A549 (cell line): ENCODE data around the gene FDPS. TPM values are rescaled to one million over a fixed set of nuclear protein-coding genes. Genes with fewer than 3 reads are reported as not detected.
A peak's percentile ranks its signal among the peaks of the same experiment; 100 is the strongest.

Experiments used
- ATAC-seq, 2 experiments: fragments of 200-7000 bp in 1 of 2; fragments of >200 bp in 1 of 2; cut with Nextera tagmentation in 1 of 2; cut with Tn5 transposase in 1 of 2; 3 replicates each; pipeline versions ENCODE4 v1.8.0 to v1.9.1; 2018 to 2020; ENCODE audit warnings: mild to moderate bottlenecking in 1 of 2, moderate library complexity in 1 of 2
- CTCF ChIA-PET: fragments of 300-600 bp; sonication (Branson Sonifier 250); formaldehyde crosslinking; extraction: SDS; loops from one replicate; lab custom pipeline; 2021; ENCODE audit warnings: antibody characterized with exemption, inconsistent platforms; lab: Yijun Ruan, JAX
- POLR2A ChIA-PET: fragments of 350-600 bp; formaldehyde crosslinking; extraction: SDS; loops from one replicate; lab custom pipeline; 2021; ENCODE audit warnings: antibody characterized with exemption, inconsistent platforms; lab: Yijun Ruan, JAX
- DNase-seq, 2 experiments: peaks; one replicate each; pipeline versions ENCODE4 v3.0.0 to v3.0.0-alpha.2; 2011 to 2016; ENCODE audit warnings: low read depth in 1 of 2, low spot score in 1 of 2
- FAIRE-seq: peaks from 2 replicates; lab custom pipeline; 2011; peaks lifted over from hg19 to GRCh38; lab: Jason Lieb, UNC
- H3K27ac ChIP-seq, 2 experiments: fragments of >200 bp; sonication (Bioruptor Twin); formaldehyde crosslinking; 3 replicates each; pipeline ENCODE4 v1.5.1; 2016 to 2017
- H3K4me1 ChIP-seq: fragments of >200 bp; sonication (Bioruptor Twin); formaldehyde crosslinking; 3 replicates; pipeline ENCODE4 v1.6.1; 2016
- H3K4me2 ChIP-seq: fragments of >200 bp; sonication (Bioruptor Twin); formaldehyde crosslinking; 3 replicates; pipeline ENCODE4 v1.6.1; 2016
- H3K4me3 ChIP-seq: fragments of >200 bp; sonication (Bioruptor Twin); formaldehyde crosslinking; 3 replicates; pipeline ENCODE4 v1.5.1; 2016
- H3K9me3 ChIP-seq: fragments of >200 bp; sonication (Bioruptor Twin); formaldehyde crosslinking; 3 replicates; pipeline ENCODE4 v1.6.1; 2016
- ATOH8 ChIP-seq: fragments of 250-450 bp; sonication (Bioruptor Pico); IDR thresholded peaks from 2 replicates; pipeline ENCODE4 v1.5.0; 2020; ENCODE audit warnings: low read depth, mild to moderate bottlenecking, moderate library complexity
- CBX2 ChIP-seq: fragments of 200-600 bp; sonication (generic); IDR thresholded peaks from 2 replicates; pipeline ENCODE4 v1.6.1; 2016; ENCODE audit warnings: low read depth, mild to moderate bottlenecking, borderline replicate concordance
- CHD2 ChIP-seq: fragments of 150-350 bp; IDR thresholded peaks from 2 replicates; pipeline ENCODE4 v1.6.1; 2014; ENCODE audit warnings: low read length; ENCODE audit not compliant: partially characterized antibody
- CTCF ChIP-seq: fragments of >200 bp; sonication (Bioruptor Twin); formaldehyde crosslinking; IDR thresholded peaks from 3 replicates; pipeline ENCODE4 v1.5.1; 2016
- ESRRA ChIP-seq: fragments of 150-350 bp; IDR thresholded peaks from 2 replicates; pipeline ENCODE4 v1.6.1; 2014; ENCODE audit warnings: mild to moderate bottlenecking, low read length, borderline replicate concordance
- FOSL2 ChIP-seq, 2 experiments: fragments of 450-650 bp in 1 of 2; fragments of >200 bp in 1 of 2; sonication (Bioruptor Twin) in 1 of 2; formaldehyde crosslinking; IDR thresholded peaks; 2 replicates each; pipeline versions ENCODE4 v1.5.0 to v1.6.1; 2016 to 2020; ENCODE audit warnings: mild to moderate bottlenecking in 1 of 2, moderate library complexity in 1 of 2
- FOXS1 ChIP-seq: fragments of 250-450 bp; sonication (Bioruptor Pico); IDR thresholded peaks from 2 replicates; pipeline ENCODE4 v1.5.0; 2020; ENCODE audit warnings: mild to moderate bottlenecking, moderate library complexity
- GATA3 ChIP-seq: IDR thresholded peaks from 2 replicates; pipeline ENCODE4 v1.6.1; 2012; ENCODE audit warnings: borderline replicate concordance
- HES2 ChIP-seq: fragments of >200 bp; sonication (Bioruptor Twin); formaldehyde crosslinking; IDR thresholded peaks from 2 replicates; pipeline ENCODE4 v1.6.1; 2016
- HMGXB4 ChIP-seq: fragments of 250-450 bp; sonication (Bioruptor Pico); IDR thresholded peaks from 2 replicates; pipeline ENCODE4 v1.5.0; 2021; ENCODE audit warnings: mild to moderate bottlenecking, moderate library complexity, borderline replicate concordance
- JUN ChIP-seq, 2 experiments: fragments of >200 bp; sonication (Bioruptor Twin); formaldehyde crosslinking; IDR thresholded peaks; 2 replicates in 1 of 2; 3 replicates in 1 of 2; pipeline ENCODE4 v1.6.1; 2016 to 2017
- KDM1A ChIP-seq: fragments of 200-600 bp; sonication (generic); IDR thresholded peaks from 2 replicates; pipeline ENCODE4 v1.6.1; 2016; ENCODE audit warnings: low read depth, mild to moderate bottlenecking
- PBX3 ChIP-seq: IDR thresholded peaks from 2 replicates; pipeline ENCODE4 v1.6.1; 2012
- PHF8 ChIP-seq: fragments of 200-600 bp; sonication (generic); IDR thresholded peaks from 2 replicates; pipeline ENCODE4 v1.6.1; 2016; ENCODE audit warnings: low read depth, mild to moderate bottlenecking, antibody characterized with exemption, moderate library complexity, borderline replicate concordance
- RCOR1 ChIP-seq: fragments of 150-350 bp; IDR thresholded peaks from 2 replicates; pipeline ENCODE4 v1.6.1; 2014; ENCODE audit warnings: antibody characterized with exemption, low read length, low read depth
- REST ChIP-seq: fragments of 200-600 bp; sonication (generic); IDR thresholded peaks from 2 replicates; pipeline ENCODE4 v1.6.1; 2016; ENCODE audit warnings: antibody characterized with exemption, mild to moderate bottlenecking, moderate library complexity
- RFX5 ChIP-seq: fragments of 450-650 bp; IDR thresholded peaks from 2 replicates; pipeline ENCODE4 v1.7.1; 2014; ENCODE audit warnings: antibody characterized with exemption, mild to moderate bottlenecking, moderate library complexity
- SMC3 ChIP-seq: fragments of >200 bp; sonication (Bioruptor Twin); formaldehyde crosslinking; IDR thresholded peaks from 3 replicates; pipeline ENCODE4 v1.6.1; 2018; ENCODE audit warnings: inconsistent platforms
- SREBF2 ChIP-seq: fragments of 450-650 bp; IDR thresholded peaks from 2 replicates; pipeline ENCODE4 v1.6.1; 2014; ENCODE audit warnings: mild to moderate bottlenecking, moderate library complexity
- ZFP36 ChIP-seq: fragments of 450-650 bp; IDR thresholded peaks from 2 replicates; pipeline ENCODE4 v1.6.1; 2014; ENCODE audit warnings: borderline replicate concordance; ENCODE audit not compliant: partially characterized antibody
- ZNF302 ChIP-seq: fragments of 250-450 bp; sonication (Bioruptor Pico); IDR thresholded peaks from 2 replicates; pipeline ENCODE4 v1.9.0; 2021; ENCODE audit warnings: inconsistent platforms, mild to moderate bottlenecking, moderate library complexity
- WGBS: methylation state at CpG from one replicate; pipeline ENCODE4 v1.1.6; 2017; ENCODE audit errors: missing lambda C conversion rate; 5-methylcytosine and 5-hydroxymethylcytosine counted together
- polyA plus RNA-seq, 4 experiments: library from polyadenylated mRNA; depleted of rRNA in 3 of 4; stranded (reverse); fragments of >200 nt; fragmentation: RNase III in 1 of 4; extraction: RNeasy Plus Mini Kit Qiagen cat#74134 plus additional on column Dnase treatment in 1 of 4; gene quantifications; 2 replicates in 3 of 4; 3 replicates in 1 of 4; pipeline ENCODE4 v1.2.3, GENCODE V29; 2011 to 2017

The FDPS gene
- polyA plus RNA-seq, 2 of the 4 experiments (the other 2 are of a cell fraction) = 148 to 228 TPM

- ATAC-seq (peak; percentile 16 to 27; a peak in 4 of 6 replicates), FAIRE-seq (no peak), DNase-seq (peak in 1 of 2 experiments; percentile 33)
- Histone ChIP-seq H3K9me3 (no peaks in the 10 kb centered on the region), H3K27ac (peak overlapping the region; percentile 93 to 95), H3K4me1 (peaks cover 27% of the 10 kb centered on the region), H3K4me3 (peak overlapping the region; percentile 97), H3K4me2 (peak overlapping the region; percentile 100)
- 15% methylated on average over 9 of the region's 11 CpGs for WGBS
- TF ChIP-seq CBX2 (no peak), JUN (IDR thresholded peaks at IDR 0.05) (0 out of 5 replicates have a peak, but pooled peaks of 1 of the 2 experiments have one; percentile 20)
- ChIA-PET CTCF (interaction anchor here (0.6 to 5.9 kb wide), 3 partner anchors 13 to 59 kb away, joined by 3 to 41 read pairs (median 14); no protein-coding TSS in a partner anchor), POLR2A (interaction anchor here (0.6 kb wide), 1 partner anchor 100 kb away, joined by 3 read pairs; no protein-coding TSS in a partner anchor)
Observed at GRCh38 chr1:155309423-155310021, 856 bp downstream of the FDPS start.

GRCh38 chr1:155313261-155313660 is 4.6 kb downstream of the FDPS start:
- no peak for ATAC-seq
- POLR2A ChIA-PET = interaction anchor here (0.6 kb wide), 1 partner anchor 41 kb away, joined by 4 read pairs; no protein-coding TSS in a partner anchor
- Histone ChIP-seq H3K27ac (no peak overlapping the region), H3K4me2 (no peak overlapping the region), H3K4me3 (no peak overlapping the region)
- DNase-seq = no peak
- no peak for FAIRE-seq
- TF ChIP-seq HMGXB4 = no peak
- TF ChIP-seq SMC3 = no peak
- TF ChIP-seq CHD2 = no peak
- TF ChIP-seq PBX3 = no peak
- TF ChIP-seq RCOR1 = no peak
- no peak for TF ChIP-seq PHF8
- TF ChIP-seq SREBF2 = no peak
- TF ChIP-seq FOXS1 (CRISPR knock-in tag) = no peak
- no peak for TF ChIP-seq KDM1A
- TF ChIP-seq ESRRA = no peak
- no peak for TF ChIP-seq ATOH8
- no peak for TF ChIP-seq GATA3
- no peak for TF ChIP-seq CBX2
- TF ChIP-seq RFX5 = no peak
- no peak for TF ChIP-seq ZFP36
- no peak for TF ChIP-seq CTCF
- TF ChIP-seq ZNF302 (CRISPR knock-in tag) = no peak
- TF ChIP-seq REST = no peak
- no peak for TF ChIP-seq FOSL2 (IDR thresholded peaks at IDR 0.05)
- TF ChIP-seq FOSL2 (CRISPR knock-in tag; IDR thresholded peaks at IDR 0.05) = no peak
- TF ChIP-seq HES2 = no peak
- TF ChIP-seq, all 56 proteins: peak for 0
- Histone ChIP-seq H3K9me3 (no peaks in the 10 kb centered on the region), H3K4me1 (peaks cover 7% of the 10 kb centered on the region; the same call in 2 of the 3 replicates)
- 91% methylated on average over 8 of the region's 8 CpGs for WGBS
- CTCF ChIA-PET = interaction anchor here (1.0 to 5.9 kb wide), 6 partner anchors 9 to 63 kb away, joined by 3 to 41 read pairs (median 4); partner anchors contain the start of gene PKLR
